Trophoblast cell (in vitro differentiated cells and primary cell): ENCODE results near the gene PRDM16.
A peak's percentile ranks its signal among the peaks of the same experiment; 100 is the strongest.

Experiments
- DNase-seq, 2 donors: peaks; one replicate each; pipeline ENCODE4 v3.0.0-alpha.2; 2016
- H2AFZ ChIP-seq: 2 replicates; pipeline ENCODE4 v1.6.1; 2013; ENCODE audit warnings: low read length, moderate library complexity, mild to moderate bottlenecking; ENCODE audit not compliant: insufficient read depth, poor library complexity
- H2AK5ac ChIP-seq: 2 replicates; pipeline ENCODE4 v1.6.1; 2013; ENCODE audit warnings: mild to moderate bottlenecking, low read length
- H2BK120ac ChIP-seq: 2 replicates; pipeline ENCODE4 v1.6.1; 2013; ENCODE audit warnings: low read length, mild to moderate bottlenecking, moderate library complexity; ENCODE audit not compliant: insufficient read depth, poor library complexity
- H2BK12ac ChIP-seq: 2 replicates; pipeline ENCODE4 v1.6.1; 2013; ENCODE audit warnings: mild to moderate bottlenecking, low read length, moderate library complexity
- H2BK5ac ChIP-seq: 2 replicates; pipeline ENCODE4 v1.6.1; 2013; ENCODE audit warnings: low read length, low read depth, moderate library complexity, mild to moderate bottlenecking; ENCODE audit not compliant: poor library complexity
- H3K14ac ChIP-seq: 2 replicates; pipeline ENCODE4 v1.6.1; 2013; ENCODE audit warnings: mild to moderate bottlenecking, low read length
- H3K18ac ChIP-seq: 2 replicates; pipeline ENCODE4 v1.6.1; 2013; ENCODE audit warnings: mild to moderate bottlenecking, low read length
- H3K23ac ChIP-seq: 2 replicates; pipeline ENCODE4 v1.6.1; 2013; ENCODE audit warnings: low read length
- H3K27ac ChIP-seq: 2 replicates; pipeline ENCODE4 v1.5.1; 2013; ENCODE audit warnings: low read depth, mild to moderate bottlenecking, inconsistent platforms, low read length, moderate library complexity
- H3K27me3 ChIP-seq: 2 replicates; pipeline ENCODE4 v1.6.1; 2013; ENCODE audit warnings: inconsistent platforms, mild to moderate bottlenecking, low read length, moderate library complexity; ENCODE audit not compliant: insufficient read depth
- H3K36me3 ChIP-seq, 2 experiments: 1 replicate in 1 of 2; 2 replicates in 1 of 2; pipeline ENCODE4 v1.6.1; 2013; ENCODE audit warnings: low read length in 2 of 2, mild to moderate bottlenecking in 2 of 2, moderate library complexity in 1 of 2; ENCODE audit not compliant: insufficient read depth in 2 of 2, control insufficient read depth in 1 of 2
- H3K4ac ChIP-seq: 2 replicates; pipeline ENCODE4 v1.6.1; 2013; ENCODE audit warnings: low read depth, mild to moderate bottlenecking, low read length, moderate library complexity
- H3K4me1 ChIP-seq, 2 experiments: 1 replicate in 1 of 2; 2 replicates in 1 of 2; pipeline ENCODE4 v1.6.1; 2013; ENCODE audit warnings: low read length in 2 of 2, mild to moderate bottlenecking in 2 of 2, moderate library complexity in 1 of 2; ENCODE audit not compliant: insufficient read depth in 2 of 2, control insufficient read depth in 1 of 2
- H3K4me2 ChIP-seq: 2 replicates; pipeline ENCODE4 v1.6.1; 2013; ENCODE audit warnings: inconsistent platforms, mild to moderate bottlenecking, low read length, moderate library complexity
- H3K4me3 ChIP-seq: 2 replicates; pipeline ENCODE4 v1.5.1; 2013; ENCODE audit warnings: mild to moderate bottlenecking, low read depth, low read length, inconsistent platforms
- H3K79me1 ChIP-seq: one replicate; pipeline ENCODE4 v1.6.1; 2013; ENCODE audit warnings: low read length
- H3K79me2 ChIP-seq: 2 replicates; pipeline ENCODE4 v1.6.1; 2013; ENCODE audit warnings: low read length, mild to moderate bottlenecking; ENCODE audit not compliant: control insufficient read depth, insufficient read depth, poor library complexity
- H3K9ac ChIP-seq: 2 replicates; pipeline ENCODE4 v1.6.1; 2013; ENCODE audit warnings: mild to moderate bottlenecking, low read length
- H3K9me3 ChIP-seq: 2 replicates; pipeline ENCODE4 v1.6.1; 2013; ENCODE audit warnings: low read depth, mild to moderate bottlenecking, control low read depth, inconsistent platforms, low read length; ENCODE audit not compliant: insufficient read depth
- H4K12ac ChIP-seq: 2 replicates; pipeline ENCODE4 v1.6.1; 2013; ENCODE audit warnings: low read depth, mild to moderate bottlenecking, low read length, moderate library complexity
- H4K8ac ChIP-seq: 2 replicates; pipeline ENCODE4 v1.6.1; 2013; ENCODE audit warnings: low read depth, mild to moderate bottlenecking, low read length, moderate library complexity
- H4K91ac ChIP-seq: one replicate; pipeline ENCODE4 v1.6.1; 2013; ENCODE audit warnings: low read depth, mild to moderate bottlenecking, low read length, moderate library complexity
- WGBS: extraction: QIAGEN DNeasy Blood & Tissue Kit; methylation state at CpG from one replicate; pipeline ENCODE4 v1.1.7; 2013; ENCODE audit warnings: missing lambda C conversion rate; ENCODE audit not compliant: insufficient read length, insufficient coverage; ENCODE audit errors: extremely low coverage; 5-methylcytosine and 5-hydroxymethylcytosine counted together

Gene PRDM16

DNA sequence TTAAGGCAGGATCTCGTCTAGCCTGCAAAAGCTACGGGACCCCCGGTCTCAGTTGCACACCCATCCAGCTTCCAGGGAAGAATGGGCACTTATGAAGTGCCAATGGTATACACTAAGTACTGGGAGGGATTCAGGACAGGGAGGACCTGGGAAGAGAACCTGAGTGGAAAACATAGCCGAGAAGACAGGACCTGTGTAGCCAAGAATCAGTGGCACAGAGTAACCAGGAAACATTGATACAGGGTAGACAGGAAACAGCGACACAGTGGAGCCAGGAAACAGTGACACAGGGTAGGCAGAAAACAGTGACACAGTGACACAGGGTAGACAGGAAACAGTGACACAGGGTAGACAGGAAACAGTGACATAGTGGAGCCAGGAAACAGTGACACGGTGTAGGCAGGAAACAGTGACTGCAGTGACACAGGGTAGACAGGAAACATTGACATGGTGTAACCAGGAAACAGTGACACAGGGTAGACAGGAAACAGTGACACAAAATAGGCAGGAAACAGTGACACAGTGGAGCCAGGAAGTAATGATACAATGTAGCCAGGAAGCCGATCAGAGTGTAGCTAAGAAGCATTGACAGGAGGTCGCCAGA lies 247.4 kb downstream of the PRDM16 start:
- Histone ChIP-seq H3K9me3 (peaks cover 2% of the 10 kb centered on the region), H3K4ac (no peak overlapping the region), H3K27me3 (no peaks in the 10 kb centered on the region), H3K14ac (no peak overlapping the region), H4K12ac (no peak overlapping the region), H3K23ac (no peak overlapping the region), H3K79me2 (no peaks in the 10 kb centered on the region), H3K9ac (no peak overlapping the region), H4K91ac (peak overlapping the region; percentile 4), H3K79me1 (peaks cover 20% of the 10 kb centered on the region), H2BK12ac (peak overlapping the region; percentile 7), H3K4me2 (no peak overlapping the region), H3K27ac (no peak overlapping the region), H2AFZ (no peak overlapping the region), H3K18ac (no peak overlapping the region), H3K4me1 (peaks cover 16 to 29% of the 10 kb centered on the region in 2 experiments), H3K4me3 (no peak overlapping the region), H4K8ac (no peak overlapping the region), H2BK120ac (no peak overlapping the region), H2AK5ac (no peak overlapping the region), H2BK5ac (no peak overlapping the region), H3K36me3 (no peaks in the 10 kb centered on the region)
- no CpG with 5 or more reads among the region's 8 CpGs for WGBS
- no peak for DNase-seq

DNA sequence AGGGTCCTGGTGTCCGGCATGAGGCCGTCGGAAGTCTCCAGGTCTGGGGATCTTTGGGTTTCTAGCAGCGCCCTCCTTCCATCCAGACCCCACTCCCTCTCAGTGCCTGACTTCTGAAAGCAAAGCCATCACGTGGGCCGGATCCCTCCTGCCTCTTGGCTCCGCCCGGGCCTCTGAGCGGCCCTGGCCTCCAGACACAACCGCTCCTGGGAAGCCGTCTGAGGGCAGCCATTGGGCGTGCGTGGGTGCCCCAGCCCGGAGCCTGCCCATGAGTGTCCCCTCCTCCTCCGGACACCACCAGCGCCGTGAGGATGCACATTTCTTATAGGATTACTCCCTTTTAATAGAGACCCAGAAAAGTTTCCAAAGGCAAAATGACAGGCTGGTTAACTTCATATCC lies 248.5 kb downstream of the PRDM16 start:
- H4K8ac ChIP-seq, result no peak overlapping the region
- no peak overlapping the region for H3K23ac ChIP-seq
- H4K91ac ChIP-seq, result no peak overlapping the region
- no peak overlapping the region for H2AFZ ChIP-seq
- no peaks in the 10 kb centered on the region for H3K27me3 ChIP-seq
- H3K4me2 ChIP-seq, result no peak overlapping the region
- H4K12ac ChIP-seq, result no peak overlapping the region
- peaks cover 5% of the 10 kb centered on the region for H3K9me3 ChIP-seq
- no peak overlapping the region for H3K4ac ChIP-seq
- H3K4me3 ChIP-seq, result no peak overlapping the region
- WGBS, result no CpG with 5 or more reads among the region's 17 CpGs
- peaks cover 14% of the 10 kb centered on the region for H3K79me1 ChIP-seq
- no peak overlapping the region for H3K9ac ChIP-seq
- H3K36me3 ChIP-seq, result no peaks in the 10 kb centered on the region
- H2BK120ac ChIP-seq, result no peak overlapping the region
- H3K27ac ChIP-seq, result no peak overlapping the region
- no peaks in the 10 kb centered on the region for H3K79me2 ChIP-seq
- DNase-seq, result no peak
- no peak overlapping the region for H2BK5ac ChIP-seq
- peaks cover 12 to 25% of the 10 kb centered on the region in 2 experiments for H3K4me1 ChIP-seq
- no peak overlapping the region for H2AK5ac ChIP-seq
- H3K14ac ChIP-seq, result no peak overlapping the region
- H2BK12ac ChIP-seq, result no peak overlapping the region
- H3K18ac ChIP-seq, result no peak overlapping the region

DNA sequence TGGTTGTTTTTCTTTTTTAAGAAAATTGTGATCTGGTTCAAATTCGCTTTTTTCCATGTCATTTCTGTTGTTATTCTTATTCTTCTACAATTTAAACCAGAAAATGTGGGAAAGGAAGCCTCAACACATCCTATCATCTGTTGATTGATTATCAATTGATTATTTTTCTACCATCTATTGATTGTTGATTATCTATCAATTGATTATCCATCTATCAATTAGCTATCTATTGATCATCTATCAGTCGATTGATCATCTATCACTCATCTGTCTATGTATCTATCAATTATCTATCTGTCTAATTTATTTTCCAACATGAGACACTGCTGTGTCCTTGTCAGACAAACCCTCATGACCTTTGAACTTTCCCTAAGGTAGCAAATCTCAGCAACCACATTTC lies 249.3 kb downstream of the PRDM16 start:
- H3K27me3 ChIP-seq, result no peaks in the 10 kb centered on the region
- H4K8ac ChIP-seq, result no peak overlapping the region
- no peak overlapping the region for H3K14ac ChIP-seq
- no CpG with 5 or more reads among the region's 2 CpGs for WGBS
- no peaks in the 10 kb centered on the region for H3K79me2 ChIP-seq
- no peak overlapping the region for H2BK120ac ChIP-seq
- H3K36me3 ChIP-seq, result no peaks in the 10 kb centered on the region
- no peak overlapping the region for H3K18ac ChIP-seq
- H2AFZ ChIP-seq, result no peak overlapping the region
- no peak overlapping the region for H3K4ac ChIP-seq
- H3K4me2 ChIP-seq, result no peak overlapping the region
- DNase-seq, result no peak
- H3K4me3 ChIP-seq, result no peak overlapping the region
- peaks cover 10% of the 10 kb centered on the region for H3K79me1 ChIP-seq
- no peak overlapping the region for H4K91ac ChIP-seq
- no peak overlapping the region for H2BK5ac ChIP-seq
- no peak overlapping the region for H3K23ac ChIP-seq
- no peak overlapping the region for H2AK5ac ChIP-seq
- H3K27ac ChIP-seq, result no peak overlapping the region
- H4K12ac ChIP-seq, result no peak overlapping the region
- no peak overlapping the region for H3K9ac ChIP-seq
- peaks cover 9 to 18% of the 10 kb centered on the region in 2 experiments for H3K4me1 ChIP-seq
- no peak overlapping the region for H2BK12ac ChIP-seq
- H3K9me3 ChIP-seq, result peaks cover 5% of the 10 kb centered on the region

DNA sequence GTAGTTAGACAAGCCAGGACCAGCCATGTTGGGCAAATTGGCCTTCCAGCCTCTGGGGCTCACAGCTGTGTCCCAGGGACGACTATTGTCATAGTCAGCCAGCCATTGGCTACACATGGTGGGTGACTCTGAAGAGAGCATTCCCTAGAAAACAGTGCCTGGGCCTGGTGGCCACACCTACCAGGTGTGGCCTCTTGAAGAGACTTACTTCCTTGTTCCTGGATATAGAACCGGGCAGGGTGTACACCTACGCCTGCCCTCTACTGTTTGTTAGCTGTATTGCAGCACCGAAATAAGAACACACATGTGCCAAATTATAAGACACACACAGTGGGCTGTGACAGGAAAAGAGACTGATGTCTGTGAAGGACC lies 250.9 kb downstream of the PRDM16 start:
- Histone ChIP-seq H2AK5ac (no peak overlapping the region), H4K8ac (peak overlapping the region; percentile 44), H3K4me2 (no peak overlapping the region), H3K27me3 (no peaks in the 10 kb centered on the region), H3K36me3 (no peaks in the 10 kb centered on the region), H3K9ac (no peak overlapping the region), H3K79me2 (no peaks in the 10 kb centered on the region), H3K4me1 (peaks cover 2 to 4% of the 10 kb centered on the region in 2 experiments), H3K14ac (no peak overlapping the region), H4K91ac (peak overlapping the region; percentile 5), H3K9me3 (peaks cover 5% of the 10 kb centered on the region), H2AFZ (no peak overlapping the region), H2BK12ac (no peak overlapping the region), H3K79me1 (peaks cover 2% of the 10 kb centered on the region), H4K12ac (peak overlapping the region; percentile 9), H3K4ac (no peak overlapping the region), H2BK120ac (peak overlapping the region; percentile 23), H3K18ac (no peak overlapping the region), H3K4me3 (no peak overlapping the region), H2BK5ac (no peak overlapping the region), H3K23ac (no peak overlapping the region), H3K27ac (no peak overlapping the region)
- peak; percentile 16 to 48 for DNase-seq
- WGBS, result no CpG with 5 or more reads among the region's 4 CpGs
